Endometrium (tissue), 2 donors: ENCODE data around the gene ARVCF.
"Not testable (repeated sequence)": the region's sequence is repeated elsewhere in the genome, so short reads cannot be mapped to it uniquely, and the experiment has no call there.

Experiments
- FAIRE-seq: peaks from 2 replicates; lab custom pipeline; 2012; peaks lifted over from hg19 to GRCh38; lab: Jason Lieb, UNC
- donor health status: control.
- donor health status: control.

ARVCF gene

DNA sequence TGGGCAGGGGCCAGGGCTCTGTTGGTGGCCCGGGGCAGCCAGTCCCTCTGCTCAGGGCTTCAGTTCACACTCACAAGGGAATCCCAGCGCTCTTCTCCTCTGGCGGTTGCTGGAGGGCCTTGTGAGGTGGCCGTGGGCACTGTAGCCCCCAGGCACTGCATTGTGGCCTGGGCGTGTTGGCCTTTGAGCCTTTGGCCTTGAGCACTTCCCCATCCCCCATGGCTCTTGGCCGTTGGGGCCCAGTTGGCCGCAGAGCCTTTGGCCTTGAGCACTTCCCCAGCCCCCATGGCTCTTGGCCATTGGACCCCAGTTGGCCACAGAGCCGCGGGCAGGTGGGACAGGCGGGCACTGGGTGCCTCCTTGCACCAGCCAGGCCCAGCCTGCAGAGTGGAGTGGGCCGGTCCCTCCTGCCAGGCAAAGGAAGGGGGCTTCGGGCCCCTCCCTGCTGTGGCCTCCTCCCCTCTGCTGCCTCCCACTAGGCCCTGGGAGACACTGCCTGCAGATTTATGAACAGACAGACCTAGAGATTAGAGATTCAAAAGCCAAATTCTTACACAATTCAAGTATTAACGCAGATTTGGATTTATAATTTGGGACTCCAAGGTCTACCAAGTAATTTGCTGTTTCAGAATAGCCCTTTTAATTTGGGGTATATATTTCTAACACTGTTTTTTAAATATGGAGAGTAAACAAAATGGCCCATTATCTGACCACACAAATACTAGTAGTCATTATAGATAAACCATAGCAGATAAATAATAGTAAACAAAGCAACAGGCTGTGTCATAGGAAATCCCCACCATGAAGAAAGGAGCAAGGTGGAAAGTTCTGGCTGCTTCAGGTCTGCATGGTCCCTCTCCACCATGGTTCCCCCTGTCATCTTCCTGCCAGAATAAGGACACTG lies 56.8 kb downstream of the ARVCF start:
- no peak for FAIRE-seq

DNA sequence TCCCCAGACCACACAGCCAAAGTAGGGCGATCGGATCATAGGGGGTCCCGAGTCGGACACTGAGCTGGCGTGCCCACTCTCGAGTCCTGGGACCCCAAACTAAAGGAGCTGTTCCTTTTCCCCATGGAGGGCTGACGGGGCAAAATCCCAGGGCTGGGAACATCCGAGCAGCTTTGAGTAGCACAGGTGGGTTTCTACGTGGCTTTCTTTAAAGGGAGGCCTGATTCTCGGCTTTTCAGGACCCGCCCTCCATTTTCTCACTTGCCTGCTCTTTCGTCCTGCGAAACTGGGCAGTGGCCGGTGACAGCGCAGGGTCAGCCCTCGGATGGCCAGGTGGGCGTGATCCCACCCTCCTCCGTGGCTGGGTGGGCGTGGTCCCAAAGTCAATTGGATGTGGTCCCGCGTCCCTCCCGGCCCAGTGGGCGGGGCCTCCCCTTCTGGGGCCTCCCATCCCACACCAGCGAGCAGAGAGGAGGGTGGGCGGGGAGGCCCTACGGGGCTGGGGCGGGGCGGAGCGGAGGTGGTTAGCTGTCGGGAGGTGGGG lies 57.5 kb downstream of the ARVCF start:
- no peak for FAIRE-seq

DNA sequence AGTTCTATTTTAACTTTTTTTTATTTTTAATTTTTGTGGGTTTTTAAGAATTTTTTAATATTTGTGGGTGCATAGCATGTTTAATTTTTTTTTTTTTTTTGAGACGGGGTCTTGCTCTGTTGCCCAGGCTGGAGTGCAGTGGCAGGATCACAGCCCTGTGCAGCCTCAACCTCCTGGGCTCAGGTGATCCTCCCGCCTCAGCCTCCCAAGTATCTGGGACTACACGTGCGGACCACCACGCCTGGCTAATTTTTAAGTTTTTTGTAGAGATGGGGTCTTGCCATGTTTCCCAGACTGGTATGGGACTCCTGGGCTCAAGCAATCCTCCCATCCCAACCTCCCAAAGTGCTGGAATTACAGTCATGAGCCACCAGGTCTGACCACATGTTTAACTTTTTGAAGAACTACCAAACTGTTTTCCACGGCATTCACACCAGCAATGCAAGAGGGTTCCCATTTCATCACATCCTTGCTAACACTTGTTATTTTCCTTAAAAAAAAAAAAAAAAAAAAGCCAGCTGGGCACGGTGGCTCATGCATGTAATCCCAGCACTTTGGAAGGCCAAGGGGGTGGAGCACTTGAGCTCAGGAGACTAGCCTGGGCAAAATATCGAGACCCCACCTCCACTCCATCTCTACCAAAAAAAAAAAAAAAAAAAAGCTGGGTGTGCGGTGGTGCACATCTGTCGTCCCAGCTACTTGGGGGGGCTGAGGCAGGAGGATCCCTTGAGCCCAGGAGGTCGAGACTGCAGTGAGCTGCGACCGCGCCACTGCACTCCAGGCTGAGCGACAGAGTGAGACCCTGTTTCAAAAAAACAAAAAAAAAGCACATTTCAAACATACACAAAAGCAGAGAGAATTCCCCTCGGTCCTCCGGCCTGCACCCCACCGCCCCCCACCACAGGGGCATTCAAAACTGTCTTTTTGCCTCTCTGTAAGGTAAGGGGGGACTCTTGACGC lies 58.3 kb downstream of the ARVCF start:
- FAIRE-seq = no peak

DNA sequence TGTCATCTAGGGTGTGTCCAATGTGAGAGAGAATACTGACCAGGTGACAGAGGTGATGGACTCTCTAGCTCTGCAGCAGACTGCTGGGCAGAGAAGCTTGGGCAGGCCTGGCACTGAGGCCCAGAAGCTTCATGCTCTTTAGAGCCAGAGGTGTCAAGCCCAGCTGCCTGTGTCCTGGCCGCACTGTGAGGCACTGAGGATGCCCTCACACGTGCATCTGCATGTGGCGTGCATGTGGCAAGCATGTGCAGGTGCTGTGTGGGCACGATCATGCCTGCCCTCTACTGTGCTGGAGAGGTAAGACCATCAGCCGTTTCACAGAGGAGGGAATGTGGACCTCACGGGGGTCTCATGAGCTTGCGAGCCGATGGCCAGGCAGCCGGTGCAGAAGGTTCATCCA lies 59.2 kb downstream of the ARVCF start:
- FAIRE-seq = no peak

DNA sequence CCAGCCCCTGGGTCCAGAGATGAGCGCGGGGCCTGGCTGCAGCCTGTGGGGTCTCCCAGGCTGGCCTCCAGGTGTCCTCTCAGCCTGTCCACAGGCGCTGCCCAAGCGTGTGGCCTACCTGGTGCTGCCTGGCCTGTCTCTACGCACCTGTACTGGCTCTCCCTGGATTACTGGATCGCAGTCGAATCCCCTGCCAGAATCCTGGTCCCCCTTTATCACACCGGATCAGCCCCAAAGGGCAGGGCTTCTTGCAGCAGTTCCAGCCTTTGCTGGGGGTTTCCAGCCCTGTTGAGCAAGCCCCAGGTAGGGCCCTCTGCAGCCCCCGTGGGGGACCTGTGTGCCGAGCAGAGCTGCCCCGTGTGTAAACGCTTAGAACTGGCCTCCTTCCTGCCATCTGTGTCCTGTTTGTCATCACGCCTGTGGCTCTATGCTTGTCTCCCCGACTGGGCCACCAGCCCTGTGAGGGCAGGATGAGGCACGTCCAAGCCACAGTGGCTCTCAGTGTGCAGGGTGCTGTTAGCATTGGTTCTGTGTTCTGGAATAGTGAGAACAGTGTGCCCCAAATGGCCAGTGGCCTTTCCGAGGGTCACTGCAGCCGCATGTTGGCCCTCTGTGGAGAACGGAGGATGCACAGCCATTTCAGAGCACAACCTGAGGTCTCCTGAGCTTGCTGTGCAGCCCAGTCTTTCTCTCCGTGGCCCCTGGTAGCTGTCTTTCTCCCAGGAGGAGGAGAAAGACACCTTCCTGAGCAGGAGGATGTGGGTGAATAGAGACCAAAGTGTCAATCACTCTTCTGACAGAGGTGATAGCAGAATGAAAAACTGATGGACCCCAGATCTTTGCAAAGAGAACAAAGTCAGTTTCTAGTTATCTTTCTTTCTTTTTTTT lies 61.1 kb downstream of the ARVCF start:
- no peak for FAIRE-seq

DNA sequence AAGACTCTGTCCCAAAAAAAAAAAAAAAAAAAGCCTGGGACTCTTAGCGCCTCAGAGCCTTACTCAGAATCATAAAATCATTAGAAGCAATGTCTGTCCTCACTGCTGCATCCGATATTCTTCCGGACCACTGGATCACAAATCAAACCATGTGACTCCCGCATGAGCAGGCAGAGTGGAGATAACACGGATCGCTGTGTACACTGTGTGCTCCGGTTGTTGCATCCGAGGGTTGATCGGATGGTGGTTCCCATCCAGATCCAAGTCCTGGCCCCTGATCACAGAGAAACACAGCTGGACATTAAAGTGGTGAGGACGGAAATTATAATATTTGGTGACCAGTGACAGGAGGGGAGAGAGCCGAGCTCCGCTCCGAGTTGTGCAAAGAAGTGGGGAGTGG lies 65.3 kb downstream of the ARVCF start:
- no peak for FAIRE-seq

DNA sequence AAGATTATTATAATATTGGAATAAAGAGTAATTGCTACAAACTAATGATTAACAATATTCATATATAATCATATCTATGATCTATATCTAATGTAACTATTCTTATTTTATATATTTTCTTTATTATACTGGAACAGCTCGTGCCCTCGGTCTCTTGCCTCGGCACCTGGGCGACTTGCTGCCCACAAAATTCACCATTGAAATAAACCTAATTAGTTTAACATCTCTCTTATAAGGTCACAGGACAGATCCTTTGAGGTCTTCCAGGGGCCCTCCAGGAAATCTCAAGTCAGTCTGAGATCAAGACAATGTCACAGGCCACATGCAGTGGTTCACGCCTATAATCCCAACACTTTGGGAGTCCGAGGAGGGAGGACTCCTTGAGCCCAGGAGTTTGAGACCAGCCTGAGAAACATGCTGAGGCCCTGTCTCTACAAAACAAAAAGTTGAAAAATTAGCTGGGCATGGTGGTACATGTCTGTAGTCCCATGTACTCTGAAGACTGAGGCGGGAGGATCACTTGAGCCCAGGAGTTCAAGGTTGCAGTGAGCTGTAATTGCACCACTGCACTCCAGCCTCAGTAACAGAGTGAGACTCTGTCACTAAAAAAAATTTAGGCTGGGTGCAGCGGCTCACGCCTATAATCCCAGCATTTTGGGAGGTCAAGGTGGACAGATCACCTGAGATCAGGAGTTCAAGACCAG lies 68.4 kb downstream of the ARVCF start:
- FAIRE-seq = no peak

DNA sequence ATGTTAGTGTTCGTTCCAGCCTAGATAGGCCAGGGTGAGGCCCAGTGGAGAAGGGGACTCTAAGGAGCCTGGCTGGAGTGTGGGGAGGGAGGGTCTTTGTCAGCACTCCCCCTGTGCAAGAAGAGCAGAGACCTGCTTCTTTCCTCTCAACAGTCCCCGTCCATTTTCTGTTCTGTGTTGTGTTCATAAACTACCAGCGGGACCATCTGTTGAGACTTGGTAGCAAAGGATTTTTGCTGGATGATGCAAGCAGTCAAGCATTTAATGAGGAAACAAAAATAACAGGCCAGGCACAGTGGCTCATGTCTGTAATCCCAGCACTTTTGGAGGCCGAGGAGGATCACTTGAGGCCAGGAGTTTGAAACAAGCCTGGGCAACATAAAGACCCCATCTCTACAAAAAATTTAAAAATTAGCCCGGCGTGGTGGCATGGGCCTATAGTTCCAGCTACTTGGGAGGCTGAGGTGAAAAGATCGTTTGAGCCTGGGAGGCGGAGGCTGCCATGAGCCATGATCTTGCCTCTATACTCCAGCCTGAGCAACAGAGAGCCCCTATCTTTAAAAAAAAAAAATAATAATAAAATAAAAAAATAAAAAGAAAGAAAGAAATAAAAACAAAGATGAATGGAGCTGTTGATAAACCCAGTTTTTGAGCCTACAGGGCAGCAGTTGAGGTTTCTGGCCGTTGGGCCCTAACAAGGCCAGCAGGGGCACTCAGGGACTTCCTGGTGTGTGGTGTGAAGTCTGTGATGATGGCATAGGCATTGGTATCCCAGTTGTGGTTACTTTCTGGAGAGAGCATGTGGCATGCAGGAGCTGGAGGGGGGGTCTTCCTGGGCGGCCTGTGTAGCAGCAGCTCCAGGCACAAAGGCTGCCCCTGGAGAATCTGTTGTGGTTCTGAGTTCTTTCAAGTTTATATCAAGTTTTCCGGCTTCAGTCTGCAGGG lies 73.3 kb downstream of the ARVCF start:
- no peak for FAIRE-seq

DNA sequence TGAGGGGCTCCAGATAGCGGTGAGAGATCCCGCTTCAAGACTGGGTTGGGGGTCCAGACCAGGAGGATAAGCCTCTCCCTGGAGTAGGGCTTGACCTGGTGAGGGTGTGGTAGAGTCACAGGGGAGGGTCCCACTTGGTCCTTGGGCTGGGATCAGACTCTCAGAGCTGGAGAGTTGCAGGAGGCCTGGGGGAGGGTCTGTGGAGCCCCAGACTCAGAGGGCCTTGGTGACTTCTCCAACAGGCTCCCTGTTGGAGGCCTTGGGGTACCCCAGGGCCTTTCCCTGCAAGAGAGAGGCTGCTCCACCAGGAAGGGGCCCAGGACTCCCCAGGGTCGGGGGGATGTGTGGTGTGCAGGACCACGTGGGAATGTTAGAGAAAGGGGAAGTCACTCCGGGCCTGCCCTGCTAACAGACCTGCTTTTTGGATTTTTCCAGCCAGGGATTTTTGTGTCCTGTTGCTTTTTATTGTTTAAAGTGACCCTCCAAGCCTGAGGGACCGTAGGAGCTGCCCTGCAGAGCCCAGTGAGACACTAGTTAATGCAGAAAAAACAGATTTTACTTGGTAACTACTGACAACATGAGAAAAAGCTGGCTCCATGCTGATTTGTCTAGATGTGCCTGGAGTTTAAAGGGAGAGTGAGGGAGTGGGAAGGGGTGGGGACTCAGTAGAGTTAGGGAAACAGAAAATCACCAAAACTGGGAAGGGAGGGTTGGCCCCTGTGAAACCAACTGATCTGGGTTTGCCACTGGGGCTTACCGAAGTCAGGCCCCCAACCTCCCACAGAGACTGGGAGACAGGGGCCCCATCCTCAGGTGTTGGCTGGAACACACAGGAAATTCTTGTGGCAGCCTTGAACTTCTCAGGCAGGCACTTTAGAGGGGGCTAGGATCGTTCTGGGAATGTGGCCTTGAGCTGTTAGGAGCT lies 74.2 kb downstream of the ARVCF start:
- FAIRE-seq = no peak

DNA sequence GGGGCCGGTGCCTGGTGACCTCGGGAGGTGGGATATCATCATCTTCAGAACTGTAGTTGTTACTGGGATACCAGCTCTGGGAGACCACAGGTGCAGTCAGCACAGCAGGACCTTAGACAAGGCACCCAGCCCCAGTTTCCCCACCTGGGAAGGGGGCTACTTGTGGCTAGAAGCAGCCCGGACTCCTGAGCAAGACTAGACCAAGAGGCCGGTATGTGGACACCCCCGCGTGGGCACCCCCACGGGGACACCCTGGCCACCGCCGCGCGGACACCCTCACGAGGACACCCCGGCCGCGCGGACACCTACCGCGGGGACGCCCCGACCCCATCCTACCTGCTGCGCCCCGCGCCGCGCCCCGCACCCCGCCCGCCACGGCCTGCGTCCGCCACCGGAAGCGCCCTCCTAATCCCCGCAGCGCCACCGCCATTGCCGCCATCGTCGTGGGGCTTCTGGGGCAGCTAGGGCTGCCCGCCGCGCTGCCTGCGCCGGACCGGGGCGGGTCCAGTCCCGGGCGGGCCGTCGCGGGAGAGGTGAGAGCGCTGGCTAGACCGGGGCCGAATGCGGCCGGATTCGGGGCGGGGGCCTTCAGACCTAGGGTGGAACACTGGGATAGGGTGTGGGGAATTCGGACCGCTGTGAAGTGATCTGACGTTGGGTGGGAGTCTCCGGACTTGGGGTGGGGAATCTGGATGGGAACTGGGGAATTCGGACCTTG lies 75.1 kb downstream of the ARVCF start, which contains the start of the genes COMT and TXNRD2:
Gene COMT (plus strand): TSS at position 408 of the 718 bp plus-strand sequence. CDS start 20,755 bp downstream, outside the sequence.
Gene TXNRD2 (minus strand): TSS at position 454 of the 718 bp plus-strand sequence. CDS start 15 bp downstream, at position 439.
- no peak for FAIRE-seq

DNA sequence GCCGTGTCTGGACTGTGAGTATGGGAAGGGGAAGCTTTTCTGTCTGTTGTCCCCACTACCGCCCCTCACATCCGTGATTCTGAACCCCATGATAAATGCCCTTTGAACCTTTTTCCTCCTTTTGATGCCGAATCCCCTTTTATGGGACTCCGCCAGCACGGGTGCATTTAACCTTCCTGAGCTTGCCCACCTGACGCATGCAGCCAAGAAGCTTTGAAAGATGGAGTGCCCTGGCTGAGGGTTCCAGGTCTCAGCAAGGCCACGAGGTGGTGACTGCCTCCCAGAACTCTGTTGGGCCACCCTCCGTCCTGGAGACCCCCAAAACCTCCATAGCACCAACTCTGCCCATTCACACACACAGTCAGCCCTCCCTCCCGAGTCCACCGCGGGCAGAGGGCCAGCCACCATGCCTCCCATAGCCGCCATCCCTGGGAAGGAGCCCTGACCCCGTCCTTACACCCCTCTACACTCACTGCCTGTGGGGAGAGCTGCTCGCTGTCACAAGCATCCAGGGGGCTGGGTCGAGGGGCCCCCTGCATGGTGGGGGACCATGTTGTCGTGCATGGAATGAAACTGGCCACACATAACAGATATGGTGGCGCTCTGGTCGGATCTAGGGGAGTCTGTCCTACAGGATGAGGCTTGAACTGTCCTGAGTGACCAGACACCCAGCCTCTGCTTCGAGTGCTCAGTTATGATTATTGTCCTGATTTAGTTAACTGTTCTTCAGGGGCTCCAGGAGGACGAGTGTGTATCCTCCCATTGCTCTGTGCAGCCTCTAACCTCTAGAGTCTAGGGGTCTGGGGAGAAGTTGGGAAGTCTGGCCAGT lies 75.9 kb downstream of the ARVCF start:
- FAIRE-seq = no peak

DNA sequence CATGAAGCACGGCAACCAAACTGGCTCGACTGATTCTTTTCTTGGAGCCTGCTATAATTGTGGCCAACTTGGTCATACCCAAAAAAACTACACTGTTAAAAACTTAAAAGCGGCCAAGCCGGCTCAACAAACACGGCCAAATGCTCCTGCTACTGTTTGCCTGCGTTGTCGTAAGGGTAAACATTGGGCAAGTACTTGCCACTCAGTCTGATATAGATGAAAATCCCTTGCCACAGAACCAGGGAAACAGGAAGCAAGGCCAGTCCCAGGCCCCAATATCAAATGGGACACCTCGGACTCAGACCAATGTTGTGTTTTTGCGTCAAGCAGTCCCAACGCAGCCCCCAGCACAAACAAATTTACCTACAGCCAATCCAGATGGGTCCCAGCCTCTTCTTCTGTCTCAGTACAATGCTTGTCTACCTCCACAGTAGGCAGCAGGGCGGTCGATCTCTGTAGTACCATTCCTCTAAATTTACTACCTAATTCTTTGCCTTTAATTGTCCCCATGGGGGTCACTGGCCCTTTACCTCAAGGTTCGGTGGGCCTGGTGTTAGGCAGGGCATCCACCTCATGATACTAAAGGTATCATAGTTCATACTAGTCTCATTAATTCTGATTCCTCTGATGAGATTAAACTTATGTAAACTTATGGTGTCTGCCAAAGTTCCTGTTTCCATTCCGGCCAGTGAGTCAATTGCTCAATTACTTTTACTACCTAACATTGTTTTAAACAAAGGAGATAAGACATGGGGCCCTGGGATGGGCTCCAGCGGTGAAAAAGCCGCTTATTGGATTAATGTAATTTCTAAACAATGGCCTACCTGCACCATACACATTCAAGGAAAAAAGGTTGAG lies 78.8 kb downstream of the ARVCF start:
- no peak for FAIRE-seq

DNA sequence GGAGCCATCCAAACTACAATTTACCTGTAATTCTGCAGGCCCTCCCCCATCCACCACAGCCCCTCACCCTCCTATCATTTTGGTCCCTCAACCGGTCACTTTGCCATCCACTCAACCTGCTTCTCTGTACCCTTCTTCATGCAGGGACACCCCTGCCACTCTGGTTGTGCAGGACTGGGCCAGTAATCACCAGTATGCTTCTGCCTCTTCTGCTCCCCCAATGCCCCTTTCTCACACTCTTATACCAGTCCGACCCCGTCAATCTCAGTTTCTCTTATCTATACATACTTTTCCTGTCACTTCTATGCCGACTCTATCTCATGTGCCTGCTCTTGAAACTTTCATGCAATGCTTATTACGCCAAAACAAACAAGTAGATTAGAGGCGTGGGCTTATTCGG lies 80.1 kb downstream of the ARVCF start:
- no peak for FAIRE-seq

DNA sequence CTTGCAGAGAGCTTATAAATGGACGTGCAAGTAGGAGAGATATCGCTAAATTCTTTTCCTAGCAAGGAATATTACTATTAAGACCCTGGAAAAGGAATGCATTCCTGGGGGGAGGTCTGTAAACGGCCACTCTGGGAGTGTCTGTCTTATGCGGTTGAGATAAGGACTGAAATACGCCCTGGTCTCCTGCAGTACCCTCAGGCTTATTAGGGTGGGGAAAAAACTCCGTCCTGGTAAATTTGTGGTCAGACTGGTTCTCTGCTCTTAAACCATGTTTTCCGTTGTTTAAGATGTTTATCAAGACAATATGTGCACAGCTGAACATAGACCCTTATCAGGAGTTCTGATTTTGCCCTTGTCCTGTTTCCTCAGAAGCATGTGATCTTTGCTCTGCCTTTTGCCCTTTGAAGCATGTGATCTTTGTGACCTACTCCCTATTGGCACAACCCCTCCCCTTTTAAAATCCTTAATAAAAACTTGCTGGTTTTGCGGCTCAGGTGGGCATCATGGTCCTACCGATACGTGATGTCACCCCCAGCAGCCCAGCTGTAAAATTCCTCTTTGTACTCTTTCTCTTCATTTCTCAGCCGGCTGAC lies 81.4 kb downstream of the ARVCF start:
- FAIRE-seq = not testable (repeated sequence)
